Measurements from ENCODE around the gene TEX2. TPM values are rescaled to one million over a fixed set of nuclear protein-coding genes. Genes with fewer than 3 reads are reported as not detected.
"Not testable (repeated sequence)": the region's sequence is repeated elsewhere in the genome, so short reads cannot be mapped to it uniquely, and the experiment has no call there.

TEX2 gene
- total and polyA plus RNA-seq, 8 donors, result 20.1 to 38.2 (median 24.5) TPM

- intact Hi-C loops (cut with DNase I), result no loop called here
Observed at GRCh38 chr17:64240741-64241347, 22.2 kb downstream of the TEX2 start.

GRCh38 chr17:64240261-64240740, 22.8 kb downstream of the TEX2 start:
- H3K27ac ChIP-seq, result peak overlapping the region; percentile 51 to 64
- intact Hi-C loops (cut with DNase I), result no loop called here
- no peaks in the 10 kb centered on the region for H3K36me3 ChIP-seq
- H3K27me3 ChIP-seq, result no peaks in the 10 kb centered on the region
- peak; percentile 84 for ATAC-seq
- H3K4me3 ChIP-seq, result no peak overlapping the region
- no peaks in the 10 kb centered on the region for H3K9me3 ChIP-seq
- DNase-seq, result peak in 1 of 4 donors; percentile 48
- H3K4me1 ChIP-seq, result peaks cover 16 to 29% of the 10 kb centered on the region in 2 donors
- no peak for TF ChIP-seq CTCF (IDR thresholded peaks at IDR 0.05)

More at GRCh38 chr17:64240741-64241347, 22.2 kb downstream of the TEX2 start:
- no peaks in the 10 kb centered on the region for H3K36me3 ChIP-seq
- H3K4me3 ChIP-seq, result no peak overlapping the region
- H3K4me1 ChIP-seq, result peaks cover 16 to 29% of the 10 kb centered on the region in 2 donors
- no peaks in the 10 kb centered on the region for H3K9me3 ChIP-seq
- H3K27ac ChIP-seq, result peak overlapping the region; percentile 51 to 64
- peak; percentile 48 for ATAC-seq
- no peak for TF ChIP-seq CTCF (IDR thresholded peaks at IDR 0.05)
- DNase-seq, result peak in 2 of 4 donors; percentile 24 to 54
- H3K27me3 ChIP-seq, result no peaks in the 10 kb centered on the region

- H3K4me3 ChIP-seq; H3K27me3 ChIP-seq; H3K27ac ChIP-seq; intact Hi-C loops (cut with DNase I); H3K9me3 ChIP-seq; DNase-seq; ATAC-seq; H3K36me3 ChIP-seq: not testable (repeated sequence)
- peaks cover 13 to 29% of the 10 kb centered on the region in 2 donors for H3K4me1 ChIP-seq
Observed at GRCh38 chr17:64238449-64238848, 24.6 kb downstream of the TEX2 start.

- ATAC-seq, result no peak
- Histone ChIP-seq H3K36me3 (peaks cover 0 to 6% of the 10 kb centered on the region in 2 donors), H3K9me3 (no peaks in the 10 kb centered on the region), H3K4me1 (peaks cover 13 to 27% of the 10 kb centered on the region in 2 donors), H3K27me3 (no peaks in the 10 kb centered on the region), H3K27ac (no peak overlapping the region), H3K4me3 (no peak overlapping the region)
- peak in 1 of 2 donors; percentile 26 for TF ChIP-seq CTCF (IDR thresholded peaks at IDR 0.05)
- intact Hi-C loops (cut with DNase I), result no loop called here
- DNase-seq, result no peak
Observed at GRCh38 chr17:64236827-64237403, 26.1 kb downstream of the TEX2 start.

- H3K4me3 ChIP-seq, result no peak overlapping the region
- TF ChIP-seq CTCF (IDR thresholded peaks at IDR 0.05), result no peak
- peaks cover 0 to 16% of the 10 kb centered on the region in 2 donors for H3K4me1 ChIP-seq
Observed at GRCh38 chr17:64234961-64235360, 28.1 kb downstream of the TEX2 start.

More at GRCh38 chr17:64234961-64235360, 28.1 kb downstream of the TEX2 start:
- H3K27ac ChIP-seq, result no peak overlapping the region
- DNase-seq, result no peak
- ATAC-seq, result no peak
- intact Hi-C loops (cut with DNase I), result no loop called here
- H3K36me3 ChIP-seq, result peaks cover 0 to 6% of the 10 kb centered on the region in 2 donors
- no peaks in the 10 kb centered on the region for H3K9me3 ChIP-seq
- no peaks in the 10 kb centered on the region for H3K27me3 ChIP-seq

Data from left lung (tissue), 10 donors.